ENCODE results near the gene MON1A.

The MON1A gene

DNA sequence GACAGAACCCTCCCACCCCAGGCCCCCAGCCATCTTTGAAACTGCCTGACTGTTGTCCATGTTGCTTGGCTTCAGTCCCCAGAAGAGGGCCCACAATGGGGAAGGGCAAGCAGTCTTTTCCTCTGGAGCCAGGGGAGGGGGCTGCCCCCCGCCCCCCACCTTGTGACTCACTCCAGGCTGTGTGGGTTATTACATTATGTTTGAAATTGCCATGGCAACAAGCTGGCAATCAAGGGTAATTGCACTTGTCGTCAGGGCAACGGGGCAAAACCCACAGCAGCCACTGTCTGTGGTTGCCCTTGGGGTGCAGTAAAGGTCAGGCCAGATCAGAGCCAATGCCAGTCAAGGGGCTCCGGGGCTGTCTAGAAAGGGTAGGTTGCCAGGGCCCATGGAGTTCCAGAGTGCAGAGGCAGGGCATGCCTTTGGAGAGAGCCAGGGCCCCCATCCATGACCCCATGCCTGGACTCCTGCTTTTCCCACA, 56.8 kb downstream of the MON1A start:
- Histone ChIP-seq H3K9me3 (ENCODE audit: severe bottlenecking) (no peaks in the 10 kb centered on the region), H3K36me3 (ENCODE audit: low read depth) (no peaks in the 10 kb centered on the region), H3K27ac (ENCODE audit: poor library complexity, severe bottlenecking) (no peak overlapping the region), H3K4me1 (ENCODE audit: insufficient read depth, poor library complexity, severe bottlenecking) (no peaks in the 10 kb centered on the region), H3K4me3 (ENCODE audit: severe bottlenecking) (no peak overlapping the region), H3K27me3 (ENCODE audit: insufficient read depth, poor library complexity, severe bottlenecking) (peaks cover 27% of the 10 kb centered on the region)
- TF ChIP-seq, protein P1, sequence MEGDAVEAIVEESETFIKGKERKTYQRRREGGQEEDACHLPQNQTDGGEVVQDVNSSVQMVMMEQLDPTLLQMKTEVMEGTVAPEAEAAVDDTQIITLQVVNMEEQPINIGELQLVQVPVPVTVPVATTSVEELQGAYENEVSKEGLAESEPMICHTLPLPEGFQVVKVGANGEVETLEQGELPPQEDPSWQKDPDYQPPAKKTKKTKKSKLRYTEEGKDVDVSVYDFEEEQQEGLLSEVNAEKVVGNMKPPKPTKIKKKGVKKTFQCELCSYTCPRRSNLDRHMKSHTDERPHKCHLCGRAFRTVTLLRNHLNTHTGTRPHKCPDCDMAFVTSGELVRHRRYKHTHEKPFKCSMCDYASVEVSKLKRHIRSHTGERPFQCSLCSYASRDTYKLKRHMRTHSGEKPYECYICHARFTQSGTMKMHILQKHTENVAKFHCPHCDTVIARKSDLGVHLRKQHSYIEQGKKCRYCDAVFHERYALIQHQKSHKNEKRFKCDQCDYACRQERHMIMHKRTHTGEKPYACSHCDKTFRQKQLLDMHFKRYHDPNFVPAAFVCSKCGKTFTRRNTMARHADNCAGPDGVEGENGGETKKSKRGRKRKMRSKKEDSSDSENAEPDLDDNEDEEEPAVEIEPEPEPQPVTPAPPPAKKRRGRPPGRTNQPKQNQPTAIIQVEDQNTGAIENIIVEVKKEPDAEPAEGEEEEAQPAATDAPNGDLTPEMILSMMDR (IDR thresholded peaks at IDR 0.05; ENCODE audit: poor library complexity, severe bottlenecking) = no peak
- ATAC-seq (ENCODE audit: low read depth) (no peak), DNase-seq (ENCODE audit: low spot score) (no peak)

- Histone ChIP-seq H3K27ac (ENCODE audit: poor library complexity, severe bottlenecking) (no peak overlapping the region), H3K36me3 (ENCODE audit: low read depth) (no peaks in the 10 kb centered on the region), H3K9me3 (ENCODE audit: severe bottlenecking) (no peaks in the 10 kb centered on the region), H3K27me3 (ENCODE audit: insufficient read depth, poor library complexity, severe bottlenecking) (peaks cover 30% of the 10 kb centered on the region), H3K4me1 (ENCODE audit: insufficient read depth, poor library complexity, severe bottlenecking) (no peaks in the 10 kb centered on the region), H3K4me3 (ENCODE audit: severe bottlenecking) (no peak overlapping the region)
- TF ChIP-seq, protein P1 (IDR thresholded peaks at IDR 0.05; ENCODE audit: poor library complexity, severe bottlenecking) = no peak
- DNase-seq (ENCODE audit: low spot score) = no peak
- ATAC-seq (ENCODE audit: low read depth) = no peak
These were observed 58.0 kb downstream of the MON1A start for GRCh38 chr3:49871531-49872153.

GRCh38 chr3:49869525-49870126, 60.0 kb downstream of the MON1A start, which contains the start of gene CAMKV:
Gene CAMKV, minus strand, starts transcription at chr3:49869906. Its CDS starts 7,518 bp downstream, at chr3:49862388.
- DNase-seq (ENCODE audit: low spot score) (no peak), ATAC-seq (ENCODE audit: low read depth) (peak; percentile 40)
- TF ChIP-seq, protein P1 (IDR thresholded peaks at IDR 0.05; ENCODE audit: poor library complexity, severe bottlenecking) = no peak
- H3K9me3 ChIP-seq (ENCODE audit: severe bottlenecking) = no peaks in the 10 kb centered on the region
- H3K27ac ChIP-seq (ENCODE audit: poor library complexity, severe bottlenecking) = no peak within 1 kb of the TSS
- H3K4me1 ChIP-seq (ENCODE audit: insufficient read depth, poor library complexity, severe bottlenecking) = no peaks in the 10 kb centered on the region
- H3K36me3 ChIP-seq (ENCODE audit: low read depth) = no peaks in the 10 kb centered on the region
- H3K27me3 ChIP-seq (ENCODE audit: insufficient read depth, poor library complexity, severe bottlenecking) = peaks cover 34% of the 10 kb centered on the region
- H3K4me3 ChIP-seq (ENCODE audit: severe bottlenecking) = peak within 1 kb of the TSS; percentile 10

- no peak overlapping the region for H3K4me3 ChIP-seq (ENCODE audit: severe bottlenecking)
- TF ChIP-seq, protein P1 (IDR thresholded peaks at IDR 0.05; ENCODE audit: poor library complexity, severe bottlenecking) = no peak
- H3K27ac ChIP-seq (ENCODE audit: poor library complexity, severe bottlenecking) = no peak overlapping the region
- H3K36me3 ChIP-seq (ENCODE audit: low read depth) = no peaks in the 10 kb centered on the region
- peaks cover 36% of the 10 kb centered on the region for H3K27me3 ChIP-seq (ENCODE audit: insufficient read depth, poor library complexity, severe bottlenecking)
- no peaks in the 10 kb centered on the region for H3K9me3 ChIP-seq (ENCODE audit: severe bottlenecking)
- no peak for DNase-seq (ENCODE audit: low spot score)
- no peaks in the 10 kb centered on the region for H3K4me1 ChIP-seq (ENCODE audit: insufficient read depth, poor library complexity, severe bottlenecking)
- no peak for ATAC-seq (ENCODE audit: low read depth)
These were observed 60.6 kb downstream of the MON1A start for GRCh38 chr3:49868862-49869466.
